ENCODE measurements around the gene SLC25A38. TPM values are rescaled to one million over a fixed set of nuclear protein-coding genes. Genes with fewer than 3 reads are reported as not detected.

Gene SLC25A38
- total and polyA plus RNA-seq, 2 donors (not counting 1 experiment from before 2014, with no cell fraction given) = 22.0 to 23.3 TPM

DNA sequence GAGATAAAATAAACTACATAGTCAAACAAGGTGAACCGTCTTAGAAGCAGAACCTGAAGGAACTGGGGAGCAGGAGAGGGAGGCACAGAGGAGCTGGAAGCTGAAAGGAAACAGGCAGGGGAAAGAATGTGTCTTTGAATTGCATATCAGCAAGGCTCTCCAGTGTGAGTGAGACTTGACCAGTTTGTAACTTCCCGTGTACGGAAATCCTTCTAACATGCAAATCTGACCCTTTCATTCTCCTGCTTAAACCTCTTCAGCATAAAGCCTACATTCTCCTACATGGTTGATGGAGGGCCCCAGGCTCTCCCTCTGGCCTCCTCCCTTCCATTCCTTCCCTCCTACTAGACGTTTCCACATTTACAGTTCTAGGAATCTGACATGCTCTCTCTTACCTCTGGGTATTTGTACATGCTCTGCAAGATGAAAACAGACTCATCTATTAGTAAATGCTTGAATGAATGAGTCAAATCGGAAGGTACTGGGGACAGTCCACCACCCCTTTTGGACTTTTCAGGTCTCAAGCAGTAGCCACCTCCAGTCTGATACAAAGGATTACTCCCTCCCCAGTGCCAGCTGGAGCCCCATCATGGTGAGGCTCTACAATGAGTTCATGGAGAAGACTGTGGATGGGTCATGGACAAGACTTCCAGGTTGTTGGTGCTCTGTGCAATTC, 6.1 kb upstream of the SLC25A38 start:
- no peaks in the 10 kb centered on the region for H3K4me1 ChIP-seq (ENCODE audit: control insufficient read depth, extremely low read depth, insufficient read depth, low read length)
- no peak for DNase-seq (ENCODE audit: low read depth in 2 of 2)
- no peaks in the 10 kb centered on the region for H4K20me1 ChIP-seq (ENCODE audit: control insufficient read depth, extremely low read depth, insufficient read depth, low read length)
- H3K27me3 ChIP-seq (ENCODE audit: control insufficient read depth, insufficient read depth, low read length) = peaks cover 3% of the 10 kb centered on the region
- H3K4me3 ChIP-seq (replicated peaks in 1 of 4; ENCODE audit: control extremely low read depth in 1 of 4, insufficient read depth in 1 of 4, low read depth in 3 of 4, low read length in 4 of 4) = no peak overlapping the region
- no peak overlapping the region for H3K9ac ChIP-seq (ENCODE audit: insufficient read depth, low read length)
- no peaks in the 10 kb centered on the region for H3K79me2 ChIP-seq (ENCODE audit: control insufficient read depth, insufficient read depth, low read length)
- no peak overlapping the region for H3K27ac ChIP-seq (ENCODE audit: insufficient read depth, low read length)
- no peaks in the 10 kb centered on the region for H3K9me3 ChIP-seq (ENCODE audit: control insufficient read depth, insufficient read depth, low read depth, low read length)
- H2AFZ ChIP-seq (ENCODE audit: low read length) = no peak overlapping the region
- TF ChIP-seq EZH2 (IDR thresholded peaks at IDR 0.05; ENCODE audit: low read length, missing control alignments) = no peak
- TF ChIP-seq, protein P1, sequence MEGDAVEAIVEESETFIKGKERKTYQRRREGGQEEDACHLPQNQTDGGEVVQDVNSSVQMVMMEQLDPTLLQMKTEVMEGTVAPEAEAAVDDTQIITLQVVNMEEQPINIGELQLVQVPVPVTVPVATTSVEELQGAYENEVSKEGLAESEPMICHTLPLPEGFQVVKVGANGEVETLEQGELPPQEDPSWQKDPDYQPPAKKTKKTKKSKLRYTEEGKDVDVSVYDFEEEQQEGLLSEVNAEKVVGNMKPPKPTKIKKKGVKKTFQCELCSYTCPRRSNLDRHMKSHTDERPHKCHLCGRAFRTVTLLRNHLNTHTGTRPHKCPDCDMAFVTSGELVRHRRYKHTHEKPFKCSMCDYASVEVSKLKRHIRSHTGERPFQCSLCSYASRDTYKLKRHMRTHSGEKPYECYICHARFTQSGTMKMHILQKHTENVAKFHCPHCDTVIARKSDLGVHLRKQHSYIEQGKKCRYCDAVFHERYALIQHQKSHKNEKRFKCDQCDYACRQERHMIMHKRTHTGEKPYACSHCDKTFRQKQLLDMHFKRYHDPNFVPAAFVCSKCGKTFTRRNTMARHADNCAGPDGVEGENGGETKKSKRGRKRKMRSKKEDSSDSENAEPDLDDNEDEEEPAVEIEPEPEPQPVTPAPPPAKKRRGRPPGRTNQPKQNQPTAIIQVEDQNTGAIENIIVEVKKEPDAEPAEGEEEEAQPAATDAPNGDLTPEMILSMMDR (conservative IDR thresholded peaks at IDR 0.05 in 1 of 2, IDR thresholded peaks at IDR 0.05 in 1 of 2; ENCODE audit: low read depth in 1 of 2, low read length in 2 of 2) = no peak
- H3K36me3 ChIP-seq (ENCODE audit: control insufficient read depth, insufficient read depth, low read length) = no peaks in the 10 kb centered on the region
- no peak overlapping the region for H3K4me2 ChIP-seq (ENCODE audit: extremely low read depth, insufficient read depth, low read length)

DNA sequence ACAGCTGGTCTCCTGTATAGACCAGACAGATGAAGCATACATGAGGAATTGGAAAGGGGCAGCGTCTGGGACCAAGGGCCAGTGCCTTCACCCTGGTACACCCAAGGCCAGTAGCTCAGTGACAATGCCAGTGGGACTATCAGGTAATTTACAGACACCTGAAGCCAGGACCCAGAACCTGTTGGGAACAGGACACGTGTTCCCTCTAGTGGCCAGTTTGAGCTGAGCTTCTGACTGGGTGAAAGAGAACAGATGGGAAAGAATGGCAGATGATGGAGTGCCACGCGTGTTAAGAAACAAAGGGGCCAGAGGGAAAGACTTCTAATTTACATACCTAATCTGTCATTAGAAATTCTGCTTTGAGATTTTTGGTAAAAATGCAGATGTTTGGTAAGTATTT, 5.1 kb upstream of the SLC25A38 start:
- no peaks in the 10 kb centered on the region for H3K36me3 ChIP-seq (ENCODE audit: control insufficient read depth, insufficient read depth, low read length)
- no peak overlapping the region for H3K4me2 ChIP-seq (ENCODE audit: extremely low read depth, insufficient read depth, low read length)
- H3K79me2 ChIP-seq (ENCODE audit: control insufficient read depth, insufficient read depth, low read length) = no peaks in the 10 kb centered on the region
- peaks cover 3% of the 10 kb centered on the region for H3K4me1 ChIP-seq (ENCODE audit: control insufficient read depth, extremely low read depth, insufficient read depth, low read length)
- H3K27me3 ChIP-seq (ENCODE audit: control insufficient read depth, insufficient read depth, low read length) = peaks cover 3% of the 10 kb centered on the region
- H3K27ac ChIP-seq (ENCODE audit: insufficient read depth, low read length) = no peak overlapping the region
- TF ChIP-seq EZH2 (IDR thresholded peaks at IDR 0.05; ENCODE audit: low read length, missing control alignments) = no peak
- TF ChIP-seq, protein P1 (conservative IDR thresholded peaks at IDR 0.05 in 1 of 2, IDR thresholded peaks at IDR 0.05 in 1 of 2; ENCODE audit: low read depth in 1 of 2, low read length in 2 of 2) = peak; percentile 40 to 64
- no peaks in the 10 kb centered on the region for H4K20me1 ChIP-seq (ENCODE audit: control insufficient read depth, extremely low read depth, insufficient read depth, low read length)
- no peak overlapping the region for H3K4me3 ChIP-seq (replicated peaks in 1 of 4; ENCODE audit: control extremely low read depth in 1 of 4, insufficient read depth in 1 of 4, low read depth in 3 of 4, low read length in 4 of 4)
- H3K9ac ChIP-seq (ENCODE audit: insufficient read depth, low read length) = no peak overlapping the region
- H3K9me3 ChIP-seq (ENCODE audit: control insufficient read depth, insufficient read depth, low read depth, low read length) = no peaks in the 10 kb centered on the region
- H2AFZ ChIP-seq (ENCODE audit: low read length) = no peak overlapping the region
- peak; percentile 5 to 11 for DNase-seq (ENCODE audit: low read depth in 2 of 2)

DNA sequence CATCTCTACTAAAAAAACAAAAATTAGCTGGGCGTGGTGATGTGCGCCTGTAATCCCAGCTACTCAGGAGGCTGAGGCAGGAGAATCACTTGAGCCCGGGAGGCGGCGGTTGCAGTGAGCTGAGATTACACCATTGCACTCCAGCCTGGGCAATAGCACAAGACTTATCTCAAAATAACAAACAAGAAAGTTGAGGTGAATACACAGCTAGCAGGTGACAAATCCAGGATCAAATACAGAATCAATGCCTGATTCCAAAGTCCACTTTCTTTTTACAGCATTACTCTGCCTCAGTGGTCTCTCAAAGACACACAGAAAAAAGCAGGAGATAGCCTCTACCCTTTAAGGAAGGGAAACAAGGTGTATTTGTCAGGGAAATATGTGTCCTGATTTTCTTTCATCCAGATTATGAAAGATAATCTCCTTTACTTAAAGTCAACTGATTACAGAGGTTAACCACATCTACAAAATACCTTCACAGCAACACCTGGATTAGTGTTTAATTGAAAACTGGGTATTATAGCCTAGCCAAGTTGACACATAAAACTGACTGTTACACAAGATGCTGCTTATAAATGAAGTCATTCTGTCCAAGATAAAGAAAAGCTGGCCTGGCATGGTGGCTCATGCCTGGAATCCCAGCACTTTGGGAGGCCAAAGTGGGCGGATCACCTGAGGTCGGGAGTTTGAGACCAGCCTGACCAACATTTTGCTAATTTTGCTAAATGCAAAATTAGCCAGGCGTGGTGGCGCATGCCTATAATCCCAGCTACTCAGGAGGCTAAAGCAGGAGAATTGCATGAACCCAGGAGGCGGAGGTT, 4.0 kb upstream of the SLC25A38 start:
- Histone ChIP-seq H3K79me2 (ENCODE audit: control insufficient read depth, insufficient read depth, low read length) (peaks cover 3% of the 10 kb centered on the region), H3K36me3 (ENCODE audit: control insufficient read depth, insufficient read depth, low read length) (no peaks in the 10 kb centered on the region), H4K20me1 (ENCODE audit: control insufficient read depth, extremely low read depth, insufficient read depth, low read length) (no peaks in the 10 kb centered on the region), H3K9ac (ENCODE audit: insufficient read depth, low read length) (no peak overlapping the region), H2AFZ (ENCODE audit: low read length) (no peak overlapping the region), H3K4me1 (ENCODE audit: control insufficient read depth, extremely low read depth, insufficient read depth, low read length) (peaks cover 3% of the 10 kb centered on the region), H3K9me3 (ENCODE audit: control insufficient read depth, insufficient read depth, low read depth, low read length) (no peaks in the 10 kb centered on the region), H3K4me2 (ENCODE audit: extremely low read depth, insufficient read depth, low read length) (no peak overlapping the region), H3K27ac (ENCODE audit: insufficient read depth, low read length) (no peak overlapping the region), H3K4me3 (replicated peaks in 1 of 4; ENCODE audit: control extremely low read depth in 1 of 4, insufficient read depth in 1 of 4, low read depth in 3 of 4, low read length in 4 of 4) (no peak overlapping the region), H3K27me3 (ENCODE audit: control insufficient read depth, insufficient read depth, low read length) (peaks cover 3% of the 10 kb centered on the region)
- TF ChIP-seq EZH2 (IDR thresholded peaks at IDR 0.05; ENCODE audit: low read length, missing control alignments) = no peak
- TF ChIP-seq, protein P1 (conservative IDR thresholded peaks at IDR 0.05 in 1 of 2, IDR thresholded peaks at IDR 0.05 in 1 of 2; ENCODE audit: low read depth in 1 of 2, low read length in 2 of 2) = no peak
- DNase-seq (ENCODE audit: low read depth in 2 of 2) = no peak
